Measurements from ENCODE around the gene BTC.

GRCh38 chr4:74772783-74773182 lies 21.5 kb downstream of the BTC start:
- TF ChIP-seq CTCF (conservative IDR thresholded peaks at IDR 0.05): no peak
- no peak for TF ChIP-seq EZH2 (IDR thresholded peaks at IDR 0.05; ENCODE audit: low read depth)
